Lung microvascular endothelial cell (primary cell): ENCODE data around the gene CCM2L. TPM values are rescaled to one million over a fixed set of nuclear protein-coding genes. Genes with fewer than 3 reads are reported as not detected.

Experiments used
- DNase-seq, 2 donors: peaks; one replicate each; pipeline versions ENCODE4 v3.0.0 to v3.0.0-alpha.2; 2010; ENCODE audit warnings: low read depth in 2 of 2
- total RNA-seq: library from RNA; depleted of rRNA; stranded (reverse); fragments of >200 nt; gene quantifications from 2 replicates; pipeline ENCODE4 v1.2.1, GENCODE V29; 2014

CCM2L gene
- total RNA-seq, 1 donor from 2014 or later, result 24.2 TPM

GRCh38 chr20:32056708-32057483 lies 46.7 kb downstream of the CCM2L start:
- no peak for DNase-seq

GRCh38 chr20:32057656-32058184 lies 47.5 kb downstream of the CCM2L start:
- no peak for DNase-seq

- no peak for DNase-seq
Measured at GRCh38 chr20:32059189-32059588, 49.0 kb downstream of the CCM2L start.

GRCh38 chr20:32062776-32063170 lies 52.5 kb downstream of the CCM2L start:
- DNase-seq, result no peak

GRCh38 chr20:32063695-32064094 lies 53.5 kb downstream of the CCM2L start:
- no peak for DNase-seq

GRCh38 chr20:32064667-32065066 lies 54.4 kb downstream of the CCM2L start:
- no peak for DNase-seq

- no peak for DNase-seq
Measured at GRCh38 chr20:32067234-32067821, 57.1 kb downstream of the CCM2L start.

- DNase-seq, result no peak
Measured at GRCh38 chr20:32068174-32068573, 57.9 kb downstream of the CCM2L start.

- no peak for DNase-seq
Measured at GRCh38 chr20:32069711-32070110, 59.5 kb downstream of the CCM2L start.

GRCh38 chr20:32070282-32070681 lies 60.0 kb downstream of the CCM2L start:
- no peak for DNase-seq

- DNase-seq, result no peak
Measured at GRCh38 chr20:32070690-32071213, 60.5 kb downstream of the CCM2L start.

- DNase-seq, result no peak
Measured at GRCh38 chr20:32071395-32072167, 61.3 kb downstream of the CCM2L start.

- DNase-seq, result peak in 1 of 2 donors; percentile 8
Measured at GRCh38 chr20:32072168-32072750, 62.0 kb downstream of the CCM2L start.

GRCh38 chr20:32075534-32075933 lies 65.3 kb downstream of the CCM2L start:
- DNase-seq, result no peak

GRCh38 chr20:32077190-32077589 lies 67.0 kb downstream of the CCM2L start:
- DNase-seq, result no peak

GRCh38 chr20:32078322-32078721 lies 68.1 kb downstream of the CCM2L start:
- no peak for DNase-seq

- DNase-seq, result no peak
Measured at GRCh38 chr20:32078791-32079190, 68.6 kb downstream of the CCM2L start.

GRCh38 chr20:32079655-32080109 lies 69.4 kb downstream of the CCM2L start:
- no peak for DNase-seq

- no peak for DNase-seq
Measured at GRCh38 chr20:32080783-32081182, 70.5 kb downstream of the CCM2L start.
